ENCODE measurements around the gene MGAT4A.
"Not testable (repeated sequence)": the region's sequence is repeated elsewhere in the genome, so short reads cannot be mapped to it uniquely, and the experiment has no call there.

MGAT4A gene

GRCh38 chr2:98759338-98759737, 28.4 kb upstream of the MGAT4A start:
- DNase-seq, result peak; percentile 32

DNA sequence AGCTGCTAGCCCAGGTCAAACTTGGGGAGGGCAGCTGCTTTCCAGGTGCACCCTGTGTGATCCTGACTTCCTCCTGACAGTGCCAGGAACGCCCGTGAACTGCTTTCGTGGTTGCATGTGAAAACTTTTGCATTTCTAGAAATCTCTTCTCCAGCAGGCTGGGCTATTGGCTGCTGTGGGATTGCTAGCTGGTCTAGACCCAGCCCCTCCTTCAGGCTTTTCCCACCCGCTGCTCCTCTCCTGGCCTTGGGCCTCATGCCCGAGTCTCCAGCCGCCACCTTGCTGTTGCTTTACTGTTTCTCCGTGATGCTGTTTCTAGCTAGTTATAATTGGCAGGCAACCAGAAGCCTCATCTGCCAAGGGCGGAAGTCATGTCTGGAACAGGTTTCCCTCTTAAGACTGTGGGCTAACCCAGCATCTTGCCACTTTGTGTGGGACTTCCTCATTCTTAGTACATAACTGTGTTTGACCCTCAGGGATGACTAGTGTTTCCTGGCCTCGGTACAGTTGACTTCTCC, 27.0 kb upstream of the MGAT4A start:
- peak; percentile 75 for DNase-seq

DNA sequence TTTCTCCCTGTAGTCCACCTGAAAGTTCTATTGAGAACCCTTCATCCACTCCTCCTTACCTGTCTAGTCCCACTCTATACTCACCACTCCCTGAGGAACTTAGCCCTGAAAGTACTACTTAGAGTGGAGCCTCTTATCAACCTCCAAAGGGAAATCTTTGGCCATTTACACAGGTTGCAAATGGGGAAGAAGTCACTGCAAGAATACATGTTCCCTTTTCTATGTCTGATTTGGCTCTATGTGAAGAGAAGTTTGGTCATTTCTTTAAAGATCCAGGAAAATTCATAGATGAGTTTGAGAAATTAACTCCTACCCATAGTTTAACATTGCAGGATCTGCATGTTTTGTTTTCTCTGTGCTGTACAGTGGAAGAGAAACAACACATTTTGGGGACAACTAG, 22.9 kb upstream of the MGAT4A start:
- no peak for DNase-seq

- not testable (repeated sequence) for DNase-seq
These were observed 21.8 kb upstream of the MGAT4A start for GRCh38 chr2:98752711-98753110.

- no peak for DNase-seq
These were observed 20.8 kb upstream of the MGAT4A start for GRCh38 chr2:98751748-98752147.

GRCh38 chr2:98750593-98751282, 19.8 kb upstream of the MGAT4A start:
- DNase-seq, result no peak

DNA sequence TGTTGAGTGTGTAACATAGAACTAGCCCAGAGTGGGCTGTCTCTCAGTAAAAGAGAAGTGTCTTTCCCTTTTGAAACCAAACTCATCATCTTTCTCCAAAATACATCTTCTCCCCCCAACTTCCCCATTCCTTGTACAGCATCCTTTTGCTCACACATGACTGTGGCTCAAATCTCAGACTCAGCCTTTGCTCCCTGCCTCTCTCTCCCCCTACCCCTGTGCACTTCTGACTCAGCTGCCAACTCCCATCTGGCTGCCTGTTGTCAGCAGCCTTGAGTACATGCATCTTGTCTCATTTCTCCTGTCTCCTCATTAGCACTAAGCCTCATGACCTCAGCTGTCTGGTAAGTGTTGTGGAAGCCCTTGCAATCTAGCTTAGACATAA, 18.1 kb upstream of the MGAT4A start:
- DNase-seq, result no peak

DNA sequence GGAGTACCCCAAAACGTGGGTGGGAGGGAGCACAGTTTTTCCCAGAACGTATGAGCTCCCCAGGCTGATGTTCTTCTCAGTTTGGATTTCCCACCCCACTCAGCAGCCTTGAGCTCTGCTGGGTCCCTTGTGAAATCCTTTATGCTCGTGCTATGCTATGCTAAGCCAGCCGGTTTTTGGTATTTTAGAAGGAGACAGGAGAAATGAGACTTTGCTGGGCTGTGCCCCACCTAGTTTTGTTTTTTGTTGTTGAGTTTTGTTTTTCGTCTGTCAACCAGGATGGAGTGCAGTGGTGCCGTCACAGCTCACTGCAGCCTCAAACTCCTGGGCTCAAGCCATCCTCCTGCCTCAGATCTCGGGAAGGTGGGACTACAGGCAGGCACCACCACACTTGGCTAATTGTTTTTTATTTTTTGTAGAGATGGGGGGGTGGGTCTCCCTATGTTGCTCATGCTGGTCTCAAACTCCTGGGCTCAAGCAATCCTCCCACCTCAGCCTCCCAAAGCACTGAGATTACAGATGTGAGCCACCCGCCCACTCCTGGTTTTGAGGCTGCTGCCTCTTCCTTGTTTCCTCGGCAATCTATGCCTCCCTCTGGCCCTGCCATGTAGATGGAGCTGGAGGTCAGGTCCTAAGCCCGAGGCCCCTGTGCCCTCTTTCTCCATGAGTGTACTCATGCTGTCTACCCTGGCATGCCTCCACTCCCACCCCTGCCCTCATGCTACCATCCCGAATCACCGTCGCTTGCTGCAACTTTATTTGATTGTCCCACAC, 17.5 kb upstream of the MGAT4A start:
- no peak for DNase-seq

GRCh38 chr2:98747888-98748287, 17.0 kb upstream of the MGAT4A start:
- DNase-seq, result no peak

DNA sequence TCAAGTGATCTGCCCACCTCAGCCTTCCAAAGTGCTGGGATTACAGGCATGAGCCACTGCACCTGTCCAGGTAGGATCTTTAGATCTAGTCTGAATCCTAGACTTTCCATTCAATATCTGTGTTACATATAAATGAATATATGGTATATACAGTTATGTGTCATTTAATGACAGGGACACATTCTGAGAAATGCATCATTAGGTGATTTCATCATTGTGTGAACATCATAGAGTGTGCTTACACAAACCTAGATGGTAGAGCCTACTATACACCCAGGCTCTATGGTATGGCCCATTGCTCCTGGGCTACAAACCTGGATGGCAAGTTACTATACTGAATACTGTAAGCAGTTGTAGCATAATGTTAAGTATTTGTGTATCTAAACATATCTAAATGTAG, 15.5 kb upstream of the MGAT4A start:
- no peak for DNase-seq

DNA sequence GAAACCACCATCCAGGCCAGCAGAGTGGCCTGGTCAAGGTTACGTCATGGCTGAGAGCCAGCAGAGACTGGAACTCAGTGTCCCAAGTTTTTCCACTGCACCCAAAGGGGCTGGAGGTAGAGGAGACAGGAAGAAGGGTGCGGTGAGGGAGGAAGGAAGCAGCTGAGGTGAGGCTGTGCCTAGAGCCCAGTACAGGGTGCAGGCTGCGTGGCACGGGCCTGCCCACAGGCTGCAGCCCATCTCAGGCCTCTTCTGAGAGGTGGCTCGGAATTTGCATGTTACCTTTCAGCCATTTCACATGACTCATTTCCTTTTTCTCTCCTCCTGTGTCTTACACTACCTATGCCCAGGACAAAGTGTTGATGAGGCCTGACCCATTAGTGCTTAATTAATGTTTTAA, 13.7 kb upstream of the MGAT4A start:
- DNase-seq, result no peak

GRCh38 chr2:98743835-98744234, 12.9 kb upstream of the MGAT4A start:
- DNase-seq, result no peak

DNA sequence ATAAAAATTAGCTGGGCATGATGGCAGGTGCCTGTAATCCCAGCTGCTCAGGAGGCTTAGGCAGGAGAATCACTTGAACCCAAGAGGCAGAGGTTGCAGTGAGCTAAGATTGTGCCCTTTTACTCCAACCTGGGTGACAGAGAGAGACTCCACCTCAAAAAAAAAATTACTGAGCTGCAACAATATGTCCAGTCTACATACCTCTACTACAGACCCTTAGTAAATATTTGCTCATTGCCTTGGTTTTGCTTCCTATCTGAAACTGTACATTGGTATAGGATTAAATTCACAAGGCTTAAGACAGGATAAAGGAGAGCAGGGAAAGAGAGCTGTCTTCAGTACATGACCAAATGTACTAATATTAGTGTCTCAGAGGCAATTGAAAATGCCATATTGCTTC, 8.1 kb upstream of the MGAT4A start:
- DNase-seq, result no peak

DNA sequence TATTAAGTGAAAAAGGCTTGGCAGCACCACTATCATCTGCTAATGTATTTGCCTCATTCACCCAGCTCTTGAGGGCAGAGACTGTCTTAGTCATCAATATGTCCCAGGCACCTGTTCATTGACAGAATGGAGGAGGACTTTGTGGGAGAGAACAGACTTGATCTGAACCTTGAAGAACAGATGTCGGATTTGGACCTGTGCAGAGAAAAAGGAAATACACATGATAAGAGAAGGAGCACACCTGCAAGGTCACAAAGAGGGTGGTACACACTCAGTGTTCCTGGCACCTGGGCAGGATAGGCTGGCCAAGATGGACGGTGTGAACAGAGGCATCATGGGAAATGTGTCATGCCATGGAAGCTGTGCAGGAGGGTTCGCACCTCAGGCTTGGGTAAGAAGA, 7.4 kb upstream of the MGAT4A start:
- no peak for DNase-seq

DNA sequence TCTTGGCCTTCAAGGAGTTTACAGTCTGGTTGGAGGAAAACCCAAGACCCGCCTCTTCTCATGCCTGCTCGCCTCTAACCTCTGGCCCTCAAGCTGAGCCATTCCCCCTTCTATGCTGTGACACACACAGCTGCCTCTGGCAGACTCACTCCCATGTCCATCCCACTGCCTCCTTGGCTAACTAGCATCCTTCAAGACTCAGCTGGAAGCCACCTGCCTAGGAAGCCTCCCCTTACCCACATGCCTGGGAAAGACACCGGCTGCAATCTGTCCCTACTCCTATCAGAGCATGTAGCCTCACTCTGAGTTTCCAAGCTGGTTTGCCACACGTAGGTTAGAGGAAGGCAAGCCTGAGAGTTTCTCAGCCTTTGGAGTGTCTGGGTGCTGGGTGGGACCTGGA, 6.9 kb upstream of the MGAT4A start:
- DNase-seq, result no peak

- DNase-seq, result peak; percentile 41
These were observed 5.5 kb upstream of the MGAT4A start for GRCh38 chr2:98736464-98736889.

DNA sequence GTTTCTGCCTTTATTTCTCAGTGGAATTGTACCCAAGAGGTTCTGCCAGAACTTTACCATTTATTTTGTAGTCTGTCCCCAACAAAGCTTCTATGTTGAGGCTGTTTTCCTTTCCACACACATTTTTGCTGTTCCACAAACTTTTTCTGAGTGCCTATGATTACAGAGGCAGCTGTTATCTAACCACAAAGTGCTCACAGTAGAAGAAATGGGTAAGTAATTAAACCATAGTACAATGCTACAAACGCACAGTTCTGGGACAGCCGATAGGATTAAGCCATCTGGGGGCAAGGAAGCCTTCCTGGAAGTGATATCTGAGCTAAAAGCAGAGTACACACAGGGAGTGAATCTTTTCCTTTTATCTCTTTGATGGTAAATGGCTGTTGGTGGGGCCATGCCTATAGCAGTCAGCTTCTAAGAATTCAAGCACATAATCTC, 3.9 kb upstream of the MGAT4A start:
- DNase-seq, result no peak

- DNase-seq, result peak; percentile 61
These were observed 3.2 kb upstream of the MGAT4A start for GRCh38 chr2:98734162-98734561.

- DNase-seq, result no peak
These were observed 1.6 kb upstream of the MGAT4A start for GRCh38 chr2:98732430-98733051.

GRCh38 chr2:98731894-98732349, 990 bp upstream of the MGAT4A start:
- no peak for DNase-seq

- no peak for DNase-seq
These were observed 258 bp downstream of the MGAT4A start for GRCh38 chr2:98730707-98731040.

- DNase-seq, result peak; percentile 60
These were observed 752 bp downstream of the MGAT4A start for GRCh38 chr2:98730053-98730706.

GRCh38 chr2:98729652-98730051, 1.3 kb downstream of the MGAT4A start:
- no peak for DNase-seq

Measured in CD4-positive, alpha-beta T cell treated with Interleukin-21 for 1 hour (primary cell).